NCI-H748 treated with DMSO at 0.1 percent for 48 hours (cell line): ENCODE measurements around the gene LMBR1.
"Not testable (repeated sequence)": the region's sequence is repeated elsewhere in the genome, so short reads cannot be mapped to it uniquely, and the experiment has no call there.

Experiments
- DNase-seq: peaks from one replicate; lab custom pipeline; 2025; lab: John Stamatoyannopoulos, UW

The LMBR1 gene

GRCh38 chr7:156754201-156754600 lies 138.8 kb downstream of the LMBR1 start:
- DNase-seq: no peak

GRCh38 chr7:156753630-156754029 lies 139.4 kb downstream of the LMBR1 start:
- no peak for DNase-seq

- no peak for DNase-seq
Measured at GRCh38 chr7:156753229-156753560, 139.8 kb downstream of the LMBR1 start.

- DNase-seq: no peak
Measured at GRCh38 chr7:156752367-156753228, 140.4 kb downstream of the LMBR1 start.

- no peak for DNase-seq
Measured at GRCh38 chr7:156751319-156751718, 141.7 kb downstream of the LMBR1 start.

- DNase-seq: peak; percentile 61
Measured at GRCh38 chr7:156747718-156748117, 145.3 kb downstream of the LMBR1 start.

- no peak for DNase-seq
Measured at GRCh38 chr7:156746891-156747290, 146.1 kb downstream of the LMBR1 start.

GRCh38 chr7:156739596-156739995 lies 153.4 kb downstream of the LMBR1 start:
- no peak for DNase-seq

GRCh38 chr7:156735851-156736250 lies 157.1 kb downstream of the LMBR1 start:
- no peak for DNase-seq

- DNase-seq: no peak
Measured at GRCh38 chr7:156733638-156734037, 159.3 kb downstream of the LMBR1 start.

- no peak for DNase-seq
Measured at GRCh38 chr7:156732091-156732625, 160.8 kb downstream of the LMBR1 start.

- DNase-seq: no peak
Measured at GRCh38 chr7:156731651-156732050, 161.3 kb downstream of the LMBR1 start.

GRCh38 chr7:156725936-156726335 lies 167.0 kb downstream of the LMBR1 start:
- DNase-seq: no peak

- no peak for DNase-seq
Measured at GRCh38 chr7:156725073-156725472, 167.9 kb downstream of the LMBR1 start.

GRCh38 chr7:156722043-156722826 lies 170.7 kb downstream of the LMBR1 start:
- peak; percentile 48 for DNase-seq

GRCh38 chr7:156703773-156704482 lies 189.1 kb downstream of the LMBR1 start:
- DNase-seq: no peak

GRCh38 chr7:156703209-156703608 lies 189.8 kb downstream of the LMBR1 start:
- no peak for DNase-seq

GRCh38 chr7:156702399-156702798 lies 190.6 kb downstream of the LMBR1 start:
- DNase-seq: no peak

- DNase-seq: not testable (repeated sequence)
Measured at GRCh38 chr7:156701787-156702186, 191.2 kb downstream of the LMBR1 start.

- DNase-seq: not testable (repeated sequence)
Measured at GRCh38 chr7:156698512-156698911, 194.5 kb downstream of the LMBR1 start.

GRCh38 chr7:156697283-156697682 lies 195.7 kb downstream of the LMBR1 start:
- DNase-seq: not testable (repeated sequence)

GRCh38 chr7:156693627-156694026 lies 199.4 kb downstream of the LMBR1 start:
- DNase-seq: no peak
